WTC11 (cell line): ENCODE results near the gene FAM13C. TPM values are rescaled to one million over a fixed set of nuclear protein-coding genes. Genes with fewer than 3 reads are reported as not detected.

ENCODE experiments used
- ATAC-seq: fragments of 200-7000 bp; cut with Tn5 transposase; 2 replicates; pipeline ENCODE4 v1.10.0; 2021; ENCODE audit warnings: mild to moderate bottlenecking, moderate library complexity
- CTCF ChIA-PET: fragments of 300-600 bp; sonication (Branson Sonifier 250); formaldehyde crosslinking; loops from one replicate; lab custom pipeline; 2021; ENCODE audit warnings: antibody characterized with exemption; lab: Charles Lee
- POLR2A ChIA-PET: fragments of 350-600 bp; sonication (Branson Sonifier 250); formaldehyde crosslinking; loops from one replicate; lab custom pipeline; 2021; ENCODE audit warnings: antibody characterized with exemption; lab: Charles Lee
- DNase-seq: peaks from one replicate; pipeline ENCODE4 v3.0.0; 2021; ENCODE audit warnings: low spot score
- H3K27ac Mint-ChIP-seq: 2 replicates; pipeline ENCODE4 v1.8.0; 2021; ENCODE audit warnings: mixed read lengths
- H3K27me3 Mint-ChIP-seq: 2 replicates; pipeline ENCODE4 v1.8.0; 2021; ENCODE audit warnings: low read depth, mild to moderate bottlenecking, moderate library complexity, mixed read lengths
- H3K36me3 Mint-ChIP-seq: 2 replicates; pipeline ENCODE4 v1.8.0; 2021; ENCODE audit warnings: mixed read lengths
- H3K4me1 Mint-ChIP-seq: 2 replicates; pipeline ENCODE4 v1.8.0; 2022; ENCODE audit warnings: mixed read lengths
- H3K4me3 Mint-ChIP-seq: 2 replicates; pipeline ENCODE4 v1.8.0; 2021; ENCODE audit warnings: mild to moderate bottlenecking, moderate library complexity, mixed read lengths
- H3K9me3 Mint-ChIP-seq: 2 replicates; pipeline ENCODE4 v1.8.0; 2021; ENCODE audit warnings: mixed read lengths
- ATF2 ChIP-seq: sonication (generic); formaldehyde crosslinking; IDR thresholded peaks from 2 replicates; pipeline ENCODE4 v1.8.1; 2022; ENCODE audit warnings: low read depth, missing genetic modification reagents, borderline replicate concordance
- ATF3 ChIP-seq: sonication (generic); formaldehyde crosslinking; conservative IDR thresholded peaks from 2 replicates; pipeline ENCODE4 v1.8.1; 2022; ENCODE audit warnings: mild to moderate bottlenecking, missing genetic modification reagents
- ATF6 ChIP-seq: sonication (generic); formaldehyde crosslinking; IDR thresholded peaks from 2 replicates; pipeline ENCODE4 v1.8.1; 2023; ENCODE audit warnings: mild to moderate bottlenecking, missing genetic modification reagents
- E2F1 ChIP-seq: sonication (generic); formaldehyde crosslinking; IDR thresholded peaks from 2 replicates; pipeline ENCODE4 v1.8.0; 2022; ENCODE audit warnings: mild to moderate bottlenecking, missing genetic modification reagents
- ESRRA ChIP-seq: sonication (generic); formaldehyde crosslinking; IDR thresholded peaks from 2 replicates; pipeline ENCODE4 v1.8.1; 2022; ENCODE audit warnings: mild to moderate bottlenecking, missing genetic modification reagents, borderline replicate concordance
- FOXP1 ChIP-seq: sonication (generic); formaldehyde crosslinking; IDR thresholded peaks from 2 replicates; pipeline ENCODE4 v1.8.0; 2022; ENCODE audit warnings: missing genetic modification reagents, mild to moderate bottlenecking, moderate library complexity, borderline replicate concordance
- FOXP4 ChIP-seq: sonication (generic); formaldehyde crosslinking; IDR thresholded peaks from 2 replicates; pipeline ENCODE4 v1.8.0; 2022; ENCODE audit warnings: mild to moderate bottlenecking, missing genetic modification reagents
- NFATC4 ChIP-seq: fragments of 250-450 bp; sonication (Bioruptor Pico); IDR thresholded peaks from 2 replicates; pipeline ENCODE4 v1.9.0; 2021; ENCODE audit warnings: mild to moderate bottlenecking
- NR2C2 ChIP-seq: sonication (generic); formaldehyde crosslinking; IDR thresholded peaks from 2 replicates; pipeline ENCODE4 v1.8.0; 2022; ENCODE audit warnings: mild to moderate bottlenecking, missing genetic modification reagents
- RELA ChIP-seq: sonication (generic); formaldehyde crosslinking; IDR thresholded peaks from 2 replicates; pipeline ENCODE4 v1.8.1; 2022; ENCODE audit warnings: missing genetic modification reagents, mild to moderate bottlenecking, borderline replicate concordance
- SMAD4 ChIP-seq: sonication (generic); formaldehyde crosslinking; IDR thresholded peaks from 2 replicates; pipeline ENCODE4 v1.8.0; 2022; ENCODE audit warnings: mild to moderate bottlenecking, missing genetic modification reagents
- TP53 ChIP-seq: sonication (generic); formaldehyde crosslinking; IDR thresholded peaks from 2 replicates; pipeline ENCODE4 v1.8.1; 2023; ENCODE audit warnings: mild to moderate bottlenecking, missing genetic modification reagents
- ZNF281 ChIP-seq: sonication (generic); formaldehyde crosslinking; IDR thresholded peaks from 2 replicates; pipeline ENCODE4 v1.8.0; 2023; ENCODE audit warnings: mild to moderate bottlenecking, missing genetic modification reagents
- ZSCAN18 ChIP-seq: fragments of 250-450 bp; sonication (Bioruptor Pico); IDR thresholded peaks from 2 replicates; pipeline ENCODE4 v2.1.2; 2022; ENCODE audit warnings: mild to moderate bottlenecking, moderate library complexity
- total RNA-seq: library from RNA; stranded (reverse); gene quantifications from 3 replicates; pipeline ENCODE4 v1.2.3, GENCODE V29; 2021

The FAM13C gene
- total RNA-seq, 1 experiment from 2014 or later: 1.5 TPM

GRCh38 chr10:59284118-59284975 is 78.0 kb downstream of the FAM13C start (continued):
- no peak for TF ChIP-seq FOXP4 (CRISPR knock-in tag)
- TF ChIP-seq NR2C2 (CRISPR knock-in tag): no peak
- no peak for TF ChIP-seq RELA
- no peak for TF ChIP-seq ATF6 (CRISPR knock-in tag)
- no peak for TF ChIP-seq ZSCAN18 (CRISPR knock-in tag)
- TF ChIP-seq ESRRA (CRISPR knock-in tag): no peak
- TF ChIP-seq FOXP1: no peak
- TF ChIP-seq ZNF281 (CRISPR knock-in tag): no peak

GRCh38 chr10:59283456-59284091 is 78.8 kb downstream of the FAM13C start:
- TF ChIP-seq ATF2 (CRISPR knock-in tag) (no peak), TP53 (CRISPR knock-in tag) (no peak), ATF6 (CRISPR knock-in tag) (no peak), NFATC4 (CRISPR knock-in tag) (no peak), RELA (no peak), SMAD4 (CRISPR knock-in tag) (no peak), ATF3 (CRISPR knock-in tag) (no peak), E2F1 (CRISPR knock-in tag) (no peak)
- ChIA-PET CTCF (no interaction called here), POLR2A (no interaction called here)
- no peak overlapping the region for H3K27ac Mint-ChIP-seq
- H3K4me3 Mint-ChIP-seq: no peak overlapping the region
- DNase-seq: no peak
- H3K36me3 Mint-ChIP-seq: no peaks in the 10 kb centered on the region
- peak; percentile 72 for ATAC-seq
- no peaks in the 10 kb centered on the region; the same call in 1 of the 2 replicates for H3K27me3 Mint-ChIP-seq
- H3K9me3 Mint-ChIP-seq: no peaks in the 10 kb centered on the region; the same call in 1 of the 2 replicates
- H3K4me1 Mint-ChIP-seq: peaks cover 18% of the 10 kb centered on the region
